CD14-positive monocyte (primary cell): Measurements from ENCODE around the gene LYSET. TPM values are rescaled to one million over a fixed set of nuclear protein-coding genes. Genes with fewer than 3 reads are reported as not detected.
"Not testable (repeated sequence)": the region's sequence is repeated elsewhere in the genome, so short reads cannot be mapped to it uniquely, and the experiment has no call there.

Source experiments
- DNase-seq, 3 donors: peaks; one replicate each; pipeline ENCODE4 v3.0.0-alpha.2; 2011 to 2022
- H2AFZ ChIP-seq: 2 replicates; pipeline ENCODE4 v1.6.0; 2012; ENCODE audit warnings: mild to moderate bottlenecking, low read depth, low read length, inconsistent platforms; ENCODE audit not compliant: insufficient read depth, poor library complexity, severe bottlenecking
- H3K27ac ChIP-seq, 2 donors: 1 replicate in 1 of 2; 2 replicates in 1 of 2; pipeline ENCODE4 v1.5.1; 2012 to 2013; ENCODE audit warnings: low read length in 2 of 2, control low read depth in 1 of 2, inconsistent platforms in 1 of 2, low read depth in 1 of 2, mild to moderate bottlenecking in 1 of 2
- H3K27me3 ChIP-seq, 2 donors: one replicate each; pipeline versions ENCODE4 v1.6.0 to v1.6.1; 2011 to 2013; ENCODE audit warnings: low read length in 2 of 2; ENCODE audit not compliant: control insufficient read depth in 2 of 2, insufficient read depth in 2 of 2
- H3K36me3 ChIP-seq, 2 donors: replicated peaks in 1 of 2; 1 replicate in 1 of 2; 2 replicates in 1 of 2; pipeline versions ENCODE4 v1.5.1 to v1.6.1; 2012 to 2013; ENCODE audit warnings: low read length in 2 of 2, control low read depth in 1 of 2, inconsistent platforms in 1 of 2, mild to moderate bottlenecking in 1 of 2; ENCODE audit not compliant: insufficient read depth in 2 of 2, control insufficient read depth in 1 of 2
- H3K4me1 ChIP-seq, 2 donors: 1 replicate in 1 of 2; 2 replicates in 1 of 2; pipeline versions ENCODE4 v1.5.1 to v1.6.1; 2012 to 2013; ENCODE audit warnings: low read length in 2 of 2, control low read depth in 1 of 2, inconsistent platforms in 1 of 2, mild to moderate bottlenecking in 1 of 2, moderate library complexity in 1 of 2; ENCODE audit not compliant: insufficient read depth in 2 of 2, control insufficient read depth in 1 of 2
- H3K4me2 ChIP-seq: replicated peaks from 2 replicates; pipeline ENCODE3; 2012; ENCODE audit warnings: low read length, moderate library complexity, mild to moderate bottlenecking; ENCODE audit not compliant: poor library complexity, severe bottlenecking; ENCODE audit errors: extremely low read depth
- H3K4me3 ChIP-seq, 3 experiments: fragments of 200-600 bp in 1 of 3; sonication (generic) in 1 of 3; replicated peaks in 1 of 3; 1 replicate in 2 of 3; 2 replicates in 1 of 3; pipeline ENCODE4 v1.5.1; 2011 to 2013; ENCODE audit warnings: low read length in 3 of 3, mild to moderate bottlenecking in 3 of 3, control low read depth in 2 of 3, low read depth in 2 of 3, inconsistent platforms in 1 of 3, moderate library complexity in 1 of 3
- H3K79me2 ChIP-seq: 2 replicates; pipeline ENCODE4 v1.6.0; 2012; ENCODE audit warnings: mild to moderate bottlenecking, control low read depth, inconsistent platforms, low read length, moderate library complexity; ENCODE audit not compliant: insufficient read depth
- H3K9ac ChIP-seq: 2 replicates; pipeline ENCODE4 v1.6.0; 2017; ENCODE audit warnings: low read length, mild to moderate bottlenecking; ENCODE audit not compliant: insufficient read depth, poor library complexity, severe bottlenecking
- H3K9me3 ChIP-seq, 2 donors: replicated peaks in 1 of 2; 1 replicate in 1 of 2; 2 replicates in 1 of 2; pipeline versions ENCODE4 v1.5.1 to v1.6.1; 2012 to 2013; ENCODE audit warnings: low read length in 2 of 2, control low read depth in 1 of 2; ENCODE audit not compliant: control insufficient read depth in 1 of 2, insufficient read depth in 1 of 2
- H4K20me1 ChIP-seq: 2 replicates; pipeline ENCODE4 v1.6.0; 2012; ENCODE audit warnings: mild to moderate bottlenecking, low read length, control low read depth, moderate library complexity; ENCODE audit not compliant: insufficient read depth
- H3K27ac Mint-ChIP-seq, 7 donors: one replicate each; pipeline ENCODE4 v1.8.0; 2020; ENCODE audit warnings: mild to moderate bottlenecking in 7 of 7, mixed read lengths in 7 of 7, moderate library complexity in 6 of 7, inconsistent platforms in 2 of 7
- H3K27me3 Mint-ChIP-seq, 3 donors: one replicate each; pipeline ENCODE4 v1.8.0; 2021 to 2022; ENCODE audit warnings: low read depth in 3 of 3, mild to moderate bottlenecking in 3 of 3, mixed read lengths in 3 of 3, moderate library complexity in 3 of 3, inconsistent platforms in 1 of 3
- H3K36me3 Mint-ChIP-seq, 2 donors: one replicate each; pipeline ENCODE4 v1.8.0; 2020; ENCODE audit warnings: mixed read lengths in 2 of 2, inconsistent platforms in 1 of 2, mild to moderate bottlenecking in 1 of 2
- H3K4me1 Mint-ChIP-seq: one replicate; pipeline ENCODE4 v1.8.0; 2020; ENCODE audit warnings: mild to moderate bottlenecking, mixed read lengths
- H3K4me3 Mint-ChIP-seq, 2 donors: one replicate each; pipeline ENCODE4 v1.8.0; 2020; ENCODE audit warnings: mild to moderate bottlenecking in 2 of 2, mixed read lengths in 2 of 2, moderate library complexity in 1 of 2
- H3K9me3 Mint-ChIP-seq, 7 donors: one replicate each; pipeline ENCODE4 v1.8.0; 2020 to 2022; ENCODE audit warnings: mixed read lengths in 7 of 7, mild to moderate bottlenecking in 6 of 7, moderate library complexity in 6 of 7, inconsistent platforms in 2 of 7
- CTCF ChIP-seq: fragments of 200-600 bp; IDR thresholded peaks from one replicate; pipeline ENCODE4 v1.8.0; 2022; ENCODE audit warnings: antibody characterized with exemption, mild to moderate bottlenecking
- WGBS: methylation state at CpG from one replicate; pipeline ENCODE4 v1.1.5; 2013; ENCODE audit warnings: missing lambda C conversion rate; ENCODE audit not compliant: insufficient coverage; 5-methylcytosine and 5-hydroxymethylcytosine counted together
- intact Hi-C, 2 donors: fragments of 100-400 bp; cut with micrococcal nuclease; formaldehyde crosslinking; loops; one replicate each; pipeline versions ENCODE4 v1.15.0 to v1.15.1; 2023
- polyA plus RNA-seq, 3 donors: library from polyadenylated mRNA; depleted of rRNA in 1 of 3; unstranded in 2 of 3; stranded (reverse) in 1 of 3; fragments of 300-500 nt in 2 of 3; fragments of >200 nt in 1 of 3; fragmentation: Illumina TruSeq in 2 of 3; gene quantifications; 1 replicate in 2 of 3; 2 replicates in 1 of 3; pipeline ENCODE4 v1.2.3, GENCODE V29; 2012 to 2021

LYSET gene
- polyA plus RNA-seq, 3 donors: 10.8 to 43.3 (median 36.9) TPM

DNA sequence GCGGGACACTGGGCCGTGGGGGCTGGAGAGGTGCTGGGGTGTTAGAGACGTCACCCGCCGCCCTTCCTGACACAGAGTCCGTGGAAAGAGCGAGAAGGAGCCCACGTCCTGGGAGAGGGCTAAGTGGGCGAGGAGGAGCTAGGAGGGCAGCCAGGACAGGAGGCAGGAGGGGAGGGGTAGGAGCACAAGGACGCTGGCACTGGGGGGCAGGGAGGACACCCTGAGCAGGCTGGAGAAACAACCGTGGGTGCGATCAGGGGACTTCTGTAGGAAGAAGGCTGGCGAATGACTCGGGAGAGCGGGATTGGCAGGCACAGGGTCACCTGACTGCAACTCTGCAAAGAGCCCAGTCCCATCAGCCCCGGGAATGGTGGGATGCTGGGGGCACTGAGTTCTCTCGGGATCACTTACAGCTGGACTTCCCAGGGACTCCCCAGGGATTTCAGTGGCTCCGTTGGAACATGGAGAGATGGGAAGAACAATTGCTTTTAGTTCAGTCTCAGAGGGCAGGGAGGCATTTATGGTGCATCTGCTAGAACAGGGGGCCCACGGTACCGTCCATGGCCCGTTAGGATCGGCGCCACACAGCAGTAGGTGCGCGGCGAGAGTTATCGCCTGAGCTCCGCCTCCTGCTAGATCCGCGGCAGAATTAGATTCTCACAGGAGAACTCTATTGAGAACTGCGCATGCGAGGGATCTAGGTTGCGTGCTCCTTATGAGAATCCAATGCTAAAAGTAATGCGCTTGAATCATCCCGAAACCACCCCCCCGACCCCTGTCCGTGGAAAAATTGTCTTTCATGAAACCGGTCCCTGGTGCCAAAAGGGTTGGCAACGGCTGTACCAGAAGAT lies 46.2 kb downstream of the LYSET start:
- H3K4me3 ChIP-seq: no peak overlapping the region
- H3K4me1 Mint-ChIP-seq: peaks cover 15% of the 10 kb centered on the region
- peak overlapping the region; percentile 16 to 78 for H3K4me3 Mint-ChIP-seq
- H3K9me3 ChIP-seq: no peaks in the 10 kb centered on the region
- peak overlapping the region in 1 of 7 donors; percentile 48 for H3K27ac Mint-ChIP-seq
- no peak overlapping the region for H3K9ac ChIP-seq
- peaks cover 0 to 18% of the 10 kb centered on the region in 2 donors for H3K27me3 ChIP-seq
- H3K36me3 ChIP-seq: peaks cover 20 to 26% of the 10 kb centered on the region in 2 donors
- no peak overlapping the region for H2AFZ ChIP-seq
- WGBS: 24% methylated on average over 33 of the region's 39 CpGs
- H3K36me3 Mint-ChIP-seq: peaks cover 25 to 37% of the 10 kb centered on the region in 2 donors
- peaks cover 0 to 10% (median 0%) of the 10 kb centered on the region in 7 donors for H3K9me3 Mint-ChIP-seq
- H3K4me1 ChIP-seq: peaks cover 0 to 10% of the 10 kb centered on the region in 2 donors
- intact Hi-C loops: no loop called here
- no peaks in the 10 kb centered on the region for H4K20me1 ChIP-seq
- TF ChIP-seq CTCF: no peak
- no peaks in the 10 kb centered on the region for H3K79me2 ChIP-seq
- H3K27me3 Mint-ChIP-seq: peaks cover 26 to 39% (median 31%) of the 10 kb centered on the region in 3 donors
- H3K4me2 ChIP-seq: peak overlapping the region; percentile 31
- H3K27ac ChIP-seq: no peak overlapping the region
- DNase-seq: no peak

- no peak overlapping the region for H3K27ac ChIP-seq
- peaks cover 0 to 10% of the 10 kb centered on the region in 2 donors for H3K4me1 ChIP-seq
- peaks cover 15 to 18% of the 10 kb centered on the region in 2 donors for H3K36me3 ChIP-seq
- H2AFZ ChIP-seq: no peak overlapping the region
- H3K27ac Mint-ChIP-seq: no peak overlapping the region
- H3K4me2 ChIP-seq: no peak overlapping the region
- no peaks in the 10 kb centered on the region for H3K79me2 ChIP-seq
- TF ChIP-seq CTCF: no peak
- no peak overlapping the region for H3K4me3 ChIP-seq
- peaks cover 0 to 10% (median 0%) of the 10 kb centered on the region in 7 donors for H3K9me3 Mint-ChIP-seq
- H3K4me1 Mint-ChIP-seq: peaks cover 15% of the 10 kb centered on the region
- intact Hi-C loops: no loop called here
- H3K9ac ChIP-seq: no peak overlapping the region
- no peaks in the 10 kb centered on the region for H3K9me3 ChIP-seq
- no peaks in the 10 kb centered on the region for H4K20me1 ChIP-seq
- peaks cover 21 to 32% of the 10 kb centered on the region in 2 donors for H3K36me3 Mint-ChIP-seq
- H3K27me3 ChIP-seq: peaks cover 0 to 18% of the 10 kb centered on the region in 2 donors
- WGBS: 51% methylated on average over 15 of the region's 17 CpGs
- H3K4me3 Mint-ChIP-seq: no peak overlapping the region
- no peak for DNase-seq
- H3K27me3 Mint-ChIP-seq: peaks cover 26 to 39% (median 31%) of the 10 kb centered on the region in 3 donors
Observed at GRCh38 chr14:93232159-93232558, 47.0 kb downstream of the LYSET start.

DNA sequence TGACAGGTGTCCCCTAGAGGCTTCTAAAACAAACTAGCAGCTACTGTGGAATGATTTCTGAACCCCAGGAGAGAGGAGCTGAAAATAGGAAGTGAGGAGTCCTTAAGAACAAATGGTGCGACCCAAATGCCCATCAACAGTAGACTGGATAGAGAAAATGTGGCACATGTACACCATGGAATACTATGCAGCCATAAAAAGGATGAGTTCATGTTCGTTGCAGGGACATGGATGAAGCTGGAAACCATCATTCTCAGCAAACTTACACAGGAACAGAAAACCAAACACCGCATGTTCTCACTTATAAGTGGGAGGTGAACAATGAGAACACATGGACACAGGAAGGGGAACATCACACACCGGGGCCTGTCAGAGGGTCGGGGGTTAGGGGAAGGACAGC lies 48.0 kb downstream of the LYSET start:
- Histone ChIP-seq H3K27me3 (peaks cover 0 to 18% of the 10 kb centered on the region in 2 donors), H3K4me1 (peaks cover 0 to 10% of the 10 kb centered on the region in 2 donors)
- WGBS: no CpG with 5 or more reads among the region's 5 CpGs
- intact Hi-C loops, DNase-seq, H4K20me1 ChIP-seq, H3K27ac ChIP-seq, H3K9me3 ChIP-seq, H3K4me3 ChIP-seq, H2AFZ ChIP-seq, H3K9ac ChIP-seq, H3K4me2 ChIP-seq, H3K9me3 Mint-ChIP-seq, H3K79me2 ChIP-seq, H3K36me3 ChIP-seq, H3K27ac Mint-ChIP-seq: not testable (repeated sequence)
- H3K4me1 Mint-ChIP-seq: peaks cover 15% of the 10 kb centered on the region
- peaks cover 26 to 39% (median 31%) of the 10 kb centered on the region in 3 donors for H3K27me3 Mint-ChIP-seq
- H3K4me3 Mint-ChIP-seq: peak overlapping the region in 1 of 2 donors; percentile 20
- peaks cover 11 to 23% of the 10 kb centered on the region in 2 donors for H3K36me3 Mint-ChIP-seq
